Measurements from ENCODE around the gene THSD8.

Gene THSD8

DNA sequence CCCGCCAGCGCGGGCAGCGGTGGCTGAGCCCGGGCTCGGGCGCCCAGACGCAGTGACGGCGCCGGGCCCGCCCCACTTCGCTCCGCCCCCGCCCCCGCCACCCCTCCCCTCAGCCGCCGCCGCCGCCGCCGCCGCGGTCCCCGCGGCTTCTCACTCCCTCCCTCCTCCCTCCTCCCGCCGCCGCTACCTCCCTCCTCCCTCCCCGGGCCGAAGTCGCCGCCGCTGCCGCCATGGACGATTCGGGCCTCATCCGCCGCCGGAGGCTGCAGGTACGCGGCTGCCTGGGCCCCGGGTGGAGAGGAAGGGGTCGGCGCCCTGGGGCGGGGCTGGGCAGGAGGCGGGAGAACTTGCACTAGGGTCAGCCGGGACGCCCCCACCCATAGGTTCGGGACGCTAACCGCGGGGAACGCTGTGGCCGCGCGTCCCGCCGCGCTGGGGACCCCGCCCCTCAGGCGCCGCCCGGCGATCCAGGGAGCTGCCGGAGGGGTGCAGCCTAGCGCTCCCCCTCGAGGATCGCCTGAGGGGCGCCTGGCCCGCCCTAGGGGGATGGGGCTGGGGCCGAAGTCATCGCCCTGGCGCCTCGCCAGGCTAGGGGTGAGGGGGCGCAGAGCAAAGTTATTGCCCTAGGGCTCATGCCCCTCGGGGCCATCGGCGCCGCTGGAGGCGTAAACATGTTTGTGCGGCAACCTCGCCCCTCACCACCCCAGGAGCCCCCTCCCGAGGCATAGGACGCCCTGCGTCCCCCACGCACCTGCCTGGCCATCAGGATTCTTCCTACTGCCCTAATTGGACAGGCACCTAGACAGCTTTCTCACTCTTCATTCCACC is 32.1 kb downstream of the THSD8 start:
- TF ChIP-seq EZH2phosphoT487 (IDR thresholded peaks at IDR 0.05; ENCODE audit: low read length), result no peak
- no peak for TF ChIP-seq EZH2 (optimal IDR thresholded peaks at IDR 0.05; ENCODE audit: low read depth, low read length)
- TF ChIP-seq CTCF (IDR thresholded peaks at IDR 0.05; ENCODE audit: low read length), result no peak
- H3K9me3 ChIP-seq (replicated peaks; ENCODE audit: insufficient read depth, low read length), result no peaks in the 10 kb centered on the region
- peak overlapping the region; percentile 37; the same call in 1 of the 2 replicates for H3K4me3 ChIP-seq (ENCODE audit: low read length)

DNA sequence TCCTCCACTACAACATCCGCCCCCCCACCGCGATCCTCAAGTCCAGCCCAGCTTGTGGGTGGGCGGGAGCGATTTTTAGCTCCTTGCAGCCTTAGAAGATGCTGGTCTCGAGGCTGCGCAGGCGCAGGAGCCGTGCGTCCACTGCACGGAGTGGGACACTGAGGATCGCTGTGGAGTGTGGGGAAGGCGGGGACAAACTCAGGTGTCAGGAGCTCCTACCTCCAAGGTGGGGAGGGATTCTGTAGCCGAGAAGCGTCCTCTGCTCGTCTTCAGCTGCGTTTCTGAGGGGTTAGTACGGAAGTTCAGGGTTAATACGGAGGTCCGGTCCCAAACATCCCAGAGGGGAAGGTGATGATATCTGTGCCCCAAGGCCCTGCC is 32.7 kb downstream of the THSD8 start, which contains the start of gene RTBDN:
Gene RTBDN (minus strand): TSS at position 14 of the 378 bp plus-strand sequence. CDS start 4,600 bp downstream, outside the sequence.
- no peak within 1 kb of the TSS for H2AFZ ChIP-seq (ENCODE audit: low read length)
- peaks cover 78% of the 10 kb centered on the region for H3K27me3 ChIP-seq (replicated peaks; ENCODE audit: insufficient read depth, low read length)

More for the DNA sequence above, 32.1 kb downstream of the THSD8 start:
- no peaks in the 10 kb centered on the region for H4K20me1 ChIP-seq (ENCODE audit: insufficient read depth, low read length)
- H3K4me1 ChIP-seq (ENCODE audit: low read length), result peaks cover 3% of the 10 kb centered on the region; the same call in 1 of the 2 replicates
- H3K79me2 ChIP-seq (ENCODE audit: low read length), result no peaks in the 10 kb centered on the region
- peak; percentile 24 for DNase-seq
- H3K9me2 ChIP-seq (replicated peaks; ENCODE audit: insufficient read depth, low read length), result no peaks in the 10 kb centered on the region
- H3K27me3 ChIP-seq (replicated peaks; ENCODE audit: insufficient read depth, low read length), result peaks cover 78% of the 10 kb centered on the region
- H3K9ac ChIP-seq (ENCODE audit: low read length), result no peak overlapping the region
- H3K27ac ChIP-seq (ENCODE audit: low read length), result no peak overlapping the region
- no peaks in the 10 kb centered on the region for H3K36me3 ChIP-seq (replicated peaks; ENCODE audit: insufficient read depth, low read length)
- H2AFZ ChIP-seq (ENCODE audit: low read length), result no peak overlapping the region
- peak overlapping the region; percentile 71; the same call in 1 of the 2 replicates for H3K4me2 ChIP-seq (ENCODE audit: low read depth, low read length)
- no peaks in the 10 kb centered on the region for H3F3A ChIP-seq (ENCODE audit: insufficient read depth, low read length)

DNA sequence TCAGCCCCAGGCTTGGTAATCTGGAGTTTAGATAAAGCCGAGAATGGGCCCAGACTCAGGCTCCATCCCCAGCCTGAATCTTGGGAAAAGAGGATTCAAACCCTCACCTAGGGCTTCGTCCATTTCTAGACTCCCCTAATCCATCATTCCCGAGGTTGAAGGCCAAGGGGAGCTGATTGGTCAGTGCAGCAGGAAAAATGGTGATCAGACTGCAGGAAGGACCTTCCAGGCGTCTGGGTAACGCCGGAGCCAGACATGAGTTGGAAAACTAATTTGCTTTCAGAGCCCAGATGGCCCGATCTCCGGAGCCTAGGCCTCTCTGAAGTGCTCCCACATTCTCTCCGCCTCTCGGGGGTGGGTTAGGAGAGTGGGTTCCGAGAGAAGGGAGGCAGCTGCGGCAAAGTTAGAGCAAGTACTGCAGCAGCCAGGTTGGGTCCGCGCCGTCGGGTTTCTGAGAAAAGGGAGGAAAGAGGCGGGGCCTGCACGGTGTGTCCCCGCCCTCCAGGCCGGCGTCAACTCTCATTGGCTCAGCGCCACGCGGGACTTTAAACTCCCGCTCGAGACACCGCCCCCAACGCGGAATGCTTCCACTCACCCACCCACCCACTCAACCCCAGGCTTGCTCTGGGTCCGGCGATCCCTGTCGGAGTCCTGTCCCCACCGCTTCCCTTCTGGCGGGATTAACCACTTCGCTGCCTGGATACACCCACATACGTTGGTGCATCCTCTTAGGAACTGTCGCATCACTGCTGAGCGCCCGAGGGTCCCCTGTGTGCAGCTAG is 33.3 kb downstream of the THSD8 start:
- Histone ChIP-seq H3K27ac (ENCODE audit: low read length) (no peak overlapping the region), H3K36me3 (replicated peaks; ENCODE audit: insufficient read depth, low read length) (no peaks in the 10 kb centered on the region), H3K9me3 (replicated peaks; ENCODE audit: insufficient read depth, low read length) (no peaks in the 10 kb centered on the region), H3K4me3 (ENCODE audit: low read length) (no peak overlapping the region), H3K79me2 (ENCODE audit: low read length) (no peaks in the 10 kb centered on the region), H4K20me1 (ENCODE audit: insufficient read depth, low read length) (no peaks in the 10 kb centered on the region), H2AFZ (ENCODE audit: low read length) (no peak overlapping the region), H3K9ac (ENCODE audit: low read length) (no peak overlapping the region), H3K27me3 (replicated peaks; ENCODE audit: insufficient read depth, low read length) (peaks cover 78% of the 10 kb centered on the region), H3K9me2 (replicated peaks; ENCODE audit: insufficient read depth, low read length) (no peaks in the 10 kb centered on the region), H3K4me1 (ENCODE audit: low read length) (peaks cover 3% of the 10 kb centered on the region; the same call in 1 of the 2 replicates), H3F3A (ENCODE audit: insufficient read depth, low read length) (no peaks in the 10 kb centered on the region), H3K4me2 (ENCODE audit: low read depth, low read length) (no peak overlapping the region)
- DNase-seq, result no peak
- TF ChIP-seq EZH2 (optimal IDR thresholded peaks at IDR 0.05; ENCODE audit: low read depth, low read length), result no peak
- no peak for TF ChIP-seq EZH2phosphoT487 (IDR thresholded peaks at IDR 0.05; ENCODE audit: low read length)
- no peak for TF ChIP-seq CTCF (IDR thresholded peaks at IDR 0.05; ENCODE audit: low read length)

More for the DNA sequence above, 32.7 kb downstream of the THSD8 start, which contains the start of gene RTBDN:
- Histone ChIP-seq H3K9ac (ENCODE audit: low read length) (no peak within 1 kb of the TSS), H3K4me1 (ENCODE audit: low read length) (peaks cover 3% of the 10 kb centered on the region; the same call in 1 of the 2 replicates), H4K20me1 (ENCODE audit: insufficient read depth, low read length) (no peaks in the 10 kb centered on the region), H3K9me2 (replicated peaks; ENCODE audit: insufficient read depth, low read length) (no peaks in the 10 kb centered on the region), H3K9me3 (replicated peaks; ENCODE audit: insufficient read depth, low read length) (no peaks in the 10 kb centered on the region), H3F3A (ENCODE audit: insufficient read depth, low read length) (no peaks in the 10 kb centered on the region), H3K4me2 (ENCODE audit: low read depth, low read length) (peak within 1 kb of the TSS; percentile 71), H3K36me3 (replicated peaks; ENCODE audit: insufficient read depth, low read length) (no peaks in the 10 kb centered on the region), H3K27ac (ENCODE audit: low read length) (no peak within 1 kb of the TSS), H3K79me2 (ENCODE audit: low read length) (no peaks in the 10 kb centered on the region), H3K4me3 (ENCODE audit: low read length) (peak within 1 kb of the TSS; percentile 37; the same call in 1 of the 2 replicates)
- TF ChIP-seq CTCF (IDR thresholded peaks at IDR 0.05; ENCODE audit: low read length), result no peak
- TF ChIP-seq EZH2phosphoT487 (IDR thresholded peaks at IDR 0.05; ENCODE audit: low read length), result no peak
- TF ChIP-seq EZH2 (optimal IDR thresholded peaks at IDR 0.05; ENCODE audit: low read depth, low read length), result no peak
- no peak for DNase-seq
